ENCODE measurements around the gene ARHGAP15.

Gene ARHGAP15

DNA sequence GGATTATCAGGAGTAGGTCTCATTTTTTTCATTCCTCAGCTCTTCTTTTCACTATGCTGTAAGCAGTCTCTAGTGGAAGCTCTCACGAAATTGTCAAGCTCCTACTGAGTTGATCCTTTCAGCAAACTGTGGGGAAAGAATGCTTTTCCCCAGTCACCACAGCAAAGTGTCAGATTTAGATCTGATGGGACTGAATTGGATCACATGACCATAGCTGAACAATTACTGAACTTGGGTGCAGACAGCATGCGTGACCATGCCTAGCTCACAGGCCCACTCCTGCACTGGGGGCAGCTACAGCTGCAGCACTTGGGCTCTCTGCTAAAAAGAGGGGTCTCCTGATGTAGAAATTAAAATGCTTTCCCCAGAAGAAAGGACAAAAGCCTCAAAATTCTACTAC is 3.1 kb downstream of the ARHGAP15 start:
- no peak overlapping the region for H3K4me3 ChIP-seq (ENCODE audit: low read depth, low read length)

DNA sequence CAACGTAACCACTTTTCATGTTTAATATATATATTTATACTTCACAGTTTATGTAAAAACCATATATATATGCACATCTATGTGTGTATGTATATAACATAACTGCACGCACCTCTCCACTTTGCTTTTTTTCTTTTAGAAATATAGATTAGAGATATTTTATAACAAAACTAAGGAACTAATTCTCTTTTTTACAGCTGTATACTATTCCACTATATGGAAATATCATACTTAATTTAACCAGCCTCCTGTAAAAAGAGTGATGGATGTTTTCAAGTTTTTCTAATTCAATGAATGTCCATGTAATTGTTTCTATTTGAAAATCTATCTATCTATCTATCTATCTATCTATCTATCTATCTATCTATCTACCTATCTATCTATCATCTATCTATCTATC is 4.6 kb downstream of the ARHGAP15 start:
- TF ChIP-seq CTCF (IDR thresholded peaks at IDR 0.05; ENCODE audit: low read depth, low read length), result no peak
- no peak overlapping the region for H3K4me3 ChIP-seq (ENCODE audit: low read depth, low read length)

More for the DNA sequence above, 3.1 kb downstream of the ARHGAP15 start:
- TF ChIP-seq CTCF (IDR thresholded peaks at IDR 0.05; ENCODE audit: low read depth, low read length), result no peak

DNA sequence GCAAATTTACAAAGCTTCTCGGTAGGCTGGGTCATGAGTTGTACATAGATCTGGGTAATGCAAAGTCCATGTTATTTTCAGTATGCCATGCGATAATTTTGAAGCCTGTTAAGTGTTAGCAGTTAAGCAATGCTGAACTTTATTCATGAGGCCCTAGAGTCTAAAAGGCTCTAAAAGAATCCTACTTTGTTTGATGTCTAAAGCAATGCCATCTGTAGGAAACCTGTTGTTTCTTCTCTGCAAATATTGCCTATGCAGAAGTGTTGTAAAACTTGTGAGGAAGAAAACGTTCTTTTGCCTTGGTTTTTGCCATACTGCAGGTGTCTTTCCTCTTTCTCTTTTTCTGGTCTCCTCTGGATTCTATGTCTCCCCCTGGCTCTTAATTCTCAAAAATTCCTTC is 9.1 kb downstream of the ARHGAP15 start:
- no peak overlapping the region for H3K4me3 ChIP-seq (ENCODE audit: low read depth, low read length)

DNA sequence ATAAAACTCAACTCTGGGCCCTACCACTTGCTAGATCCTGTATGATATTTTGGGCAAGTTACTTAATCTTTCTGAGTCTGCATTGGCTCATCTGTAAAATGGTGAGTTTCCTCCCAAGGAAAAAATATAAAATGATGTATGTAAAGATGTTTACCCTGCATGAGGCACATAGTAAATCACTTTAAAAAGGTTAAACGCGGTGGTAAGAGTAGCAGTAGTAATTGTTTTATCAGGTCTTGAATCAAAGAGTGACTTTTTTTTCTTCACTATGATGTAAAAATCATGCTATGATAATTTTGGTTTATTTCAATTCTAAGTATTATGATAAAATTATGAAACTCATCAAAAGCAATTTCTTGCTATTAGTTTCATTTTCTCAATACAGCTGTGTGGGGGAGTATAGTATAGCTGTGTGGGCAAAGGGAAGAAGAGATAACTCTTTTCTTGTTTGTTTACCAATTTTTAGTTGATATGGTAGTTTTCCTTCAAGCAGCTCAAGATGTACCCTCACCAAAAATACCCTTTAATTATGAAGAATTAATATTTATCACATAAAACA is 10.7 kb downstream of the ARHGAP15 start:
- TF ChIP-seq CTCF (IDR thresholded peaks at IDR 0.05; ENCODE audit: low read depth, low read length), result no peak
- no peak overlapping the region for H3K4me3 ChIP-seq (ENCODE audit: low read depth, low read length)

More for the DNA sequence above, 9.1 kb downstream of the ARHGAP15 start:
- no peak for TF ChIP-seq CTCF (IDR thresholded peaks at IDR 0.05; ENCODE audit: low read depth, low read length)

GRCh38 chr2:143140864-143141661 is 11.8 kb downstream of the ARHGAP15 start:
- no peak overlapping the region for H3K4me3 ChIP-seq (ENCODE audit: low read depth, low read length)
- no peak for TF ChIP-seq CTCF (IDR thresholded peaks at IDR 0.05; ENCODE audit: low read depth, low read length)

- no peak for TF ChIP-seq CTCF (IDR thresholded peaks at IDR 0.05; ENCODE audit: low read depth, low read length)
- H3K4me3 ChIP-seq (ENCODE audit: low read depth, low read length), result no peak overlapping the region
These were observed 13.4 kb downstream of the ARHGAP15 start for GRCh38 chr2:143142598-143142997.

DNA sequence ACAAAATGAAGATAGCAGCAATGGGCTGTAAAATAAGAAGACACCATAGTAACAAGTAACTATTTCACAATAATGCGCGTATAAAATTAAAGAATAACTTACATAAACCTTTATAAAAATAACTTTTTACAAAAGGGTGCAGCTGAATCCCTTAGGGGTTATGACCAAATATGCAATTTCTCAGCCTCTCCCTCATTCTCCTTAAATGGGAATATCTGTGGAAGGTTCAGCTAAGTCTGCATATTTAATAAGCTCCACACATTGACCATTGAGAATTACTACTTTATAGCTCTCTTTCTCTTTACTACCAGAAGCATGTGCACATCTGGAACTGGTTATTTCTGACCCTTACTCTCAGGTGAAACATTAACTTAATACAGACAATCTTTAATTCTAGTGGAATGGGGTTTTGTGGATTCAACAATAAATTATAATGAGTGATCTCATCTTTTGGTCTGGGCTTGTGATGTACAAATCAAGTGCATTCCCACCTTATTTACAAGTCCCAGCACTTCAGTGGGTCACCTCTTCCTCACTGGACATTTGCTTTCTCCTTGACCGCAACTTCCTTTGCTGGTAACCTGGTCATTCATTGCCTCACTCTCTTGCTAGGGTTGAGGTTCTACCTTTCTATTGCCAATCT is 15.7 kb downstream of the ARHGAP15 start:
- no peak for TF ChIP-seq CTCF (IDR thresholded peaks at IDR 0.05; ENCODE audit: low read depth, low read length)
- no peak overlapping the region for H3K4me3 ChIP-seq (ENCODE audit: low read depth, low read length)
